Measurements from ENCODE around the gene MEI1. TPM values are rescaled to one million over a fixed set of nuclear protein-coding genes. Genes with fewer than 3 reads are reported as not detected.
"Not testable (repeated sequence)": the region's sequence is repeated elsewhere in the genome, so short reads cannot be mapped to it uniquely, and the experiment has no call there.

MEI1 gene
- total RNA-seq, 4 donors from 2014 or later: under 0.01 to 1.8 (median 0.44) TPM; not detected in 1

- no peak for DNase-seq (ENCODE audit: low spot score in 2 of 2)
- TF ChIP-seq POLR2A (IDR thresholded peaks at IDR 0.05) (no peak), EP300 (IDR thresholded peaks at IDR 0.05) (no peak), CTCF (IDR thresholded peaks at IDR 0.05) (no peak)
- Histone ChIP-seq H3K36me3 (peaks cover 0 to 19% (median 0%) of the 10 kb centered on the region in 3 donors), H3K4me1 (peaks cover 0 to 66% (median 26%) of the 10 kb centered on the region in 4 donors), H3K27me3 (no peaks in the 10 kb centered on the region), H3K9me3 (no peaks in the 10 kb centered on the region), H3K4me3 (peak overlapping the region; percentile 69 to 99 (median 88)), H3K27ac (peak overlapping the region; percentile 92 to 100 (median 98))
- WGBS, 2 donors: 6% methylated on average over 14 of the region's 14 CpGs
Observed at GRCh38 chr22:41834005-41834944, 135.0 kb downstream of the MEI1 start.

- Histone ChIP-seq H3K4me1 (peaks cover 0 to 78% (median 36%) of the 10 kb centered on the region in 4 donors), H3K36me3 (peaks cover 0 to 19% (median 0%) of the 10 kb centered on the region in 3 donors), H3K27ac (peak overlapping the region; percentile 27 to 100 (median 50))
- WGBS, 2 donors: 88 to 96% methylated on average over 8 of the region's 8 CpGs
- H3K27me3 ChIP-seq; DNase-seq (ENCODE audit: low spot score in 2 of 2); H3K4me3 ChIP-seq; H3K9me3 ChIP-seq: not testable (repeated sequence)
Observed at GRCh38 chr22:41835462-41835861, 136.2 kb downstream of the MEI1 start.

- 66 to 76% methylated on average over 2 of the region's 2 CpGs for WGBS, 2 donors
- TF ChIP-seq POLR2A (IDR thresholded peaks at IDR 0.05): no peak
- TF ChIP-seq EP300 (IDR thresholded peaks at IDR 0.05): no peak
- TF ChIP-seq CTCF (IDR thresholded peaks at IDR 0.05): no peak
- Histone ChIP-seq H3K36me3 (peaks cover 0 to 19% (median 0%) of the 10 kb centered on the region in 3 donors), H3K9me3 (no peaks in the 10 kb centered on the region), H3K27ac (peak overlapping the region in 3 of 4 donors; percentile 44 to 100 (median 56)), H3K4me3 (no peak overlapping the region), H3K4me1 (peaks cover 0 to 83% (median 45%) of the 10 kb centered on the region in 4 donors), H3K27me3 (no peaks in the 10 kb centered on the region)
- DNase-seq (ENCODE audit: low spot score in 2 of 2): no peak
Observed at GRCh38 chr22:41836551-41836950, 137.2 kb downstream of the MEI1 start.

- WGBS, 2 donors: 27 to 42% methylated on average over 1 of the region's 1 CpG
- TF ChIP-seq POLR2A (IDR thresholded peaks at IDR 0.05) (no peak), EP300 (IDR thresholded peaks at IDR 0.05) (no peak), CTCF (IDR thresholded peaks at IDR 0.05) (no peak)
- DNase-seq (ENCODE audit: low spot score in 2 of 2): no peak
- Histone ChIP-seq H3K4me3 (no peak overlapping the region), H3K9me3 (no peaks in the 10 kb centered on the region), H3K36me3 (peaks cover 0 to 19% (median 0%) of the 10 kb centered on the region in 3 donors), H3K27me3 (no peaks in the 10 kb centered on the region), H3K4me1 (peaks cover 0 to 98% (median 61%) of the 10 kb centered on the region in 4 donors), H3K27ac (peak overlapping the region; percentile 43 to 91 (median 78))
Observed at GRCh38 chr22:41838842-41839618, 139.7 kb downstream of the MEI1 start.

GRCh38 chr22:41840216-41840615 is 140.9 kb downstream of the MEI1 start:
- TF ChIP-seq POLR2A (IDR thresholded peaks at IDR 0.05) (no peak), CTCF (IDR thresholded peaks at IDR 0.05) (no peak), EP300 (IDR thresholded peaks at IDR 0.05) (no peak)
- WGBS, 2 donors: 77 to 84% methylated on average over 5 of the region's 5 CpGs
- Histone ChIP-seq H3K27me3 (no peaks in the 10 kb centered on the region), H3K9me3 (no peaks in the 10 kb centered on the region), H3K4me1 (peaks cover 0 to 98% (median 69%) of the 10 kb centered on the region in 4 donors), H3K36me3 (peaks cover 0 to 19% (median 0%) of the 10 kb centered on the region in 3 donors), H3K27ac (peak overlapping the region; percentile 54 to 91 (median 78)), H3K4me3 (no peak overlapping the region)
- DNase-seq (ENCODE audit: low spot score in 2 of 2): no peak
